HPDE6-E6E7 (cell line): ENCODE results near the gene DRD3.

Experiments used
- DNase-seq: peaks from one replicate; pipeline ENCODE4 v3.0.0; 2011; ENCODE audit warnings: missing footprints; ENCODE audit errors: extremely low spot score

Gene DRD3

GRCh38 chr3:114120211-114120610, 58.6 kb downstream of the DRD3 start:
- DNase-seq = no peak

GRCh38 chr3:114119776-114120175, 59.1 kb downstream of the DRD3 start:
- no peak for DNase-seq

GRCh38 chr3:114115143-114115542, 63.7 kb downstream of the DRD3 start:
- DNase-seq = no peak

GRCh38 chr3:114114719-114115118, 64.1 kb downstream of the DRD3 start:
- DNase-seq = no peak

- no peak for DNase-seq
Observed at GRCh38 chr3:114112696-114113095, 66.2 kb downstream of the DRD3 start.

- no peak for DNase-seq
Observed at GRCh38 chr3:114111060-114111770, 67.6 kb downstream of the DRD3 start.

- no peak for DNase-seq
Observed at GRCh38 chr3:114110439-114110838, 68.4 kb downstream of the DRD3 start.

- DNase-seq = no peak
Observed at GRCh38 chr3:114108137-114108536, 70.7 kb downstream of the DRD3 start.

GRCh38 chr3:114104414-114104813, 74.4 kb downstream of the DRD3 start:
- no peak for DNase-seq

- no peak for DNase-seq
Observed at GRCh38 chr3:114103858-114104257, 75.0 kb downstream of the DRD3 start.

GRCh38 chr3:114103181-114103580, 75.7 kb downstream of the DRD3 start:
- no peak for DNase-seq

GRCh38 chr3:114101101-114101500, 77.8 kb downstream of the DRD3 start:
- DNase-seq = no peak

GRCh38 chr3:114095796-114096195, 83.1 kb downstream of the DRD3 start:
- DNase-seq = no peak

- peak; percentile 68 for DNase-seq
Observed at GRCh38 chr3:114093596-114093995, 85.3 kb downstream of the DRD3 start.

- DNase-seq = no peak
Observed at GRCh38 chr3:114093016-114093380, 85.9 kb downstream of the DRD3 start.

- DNase-seq = no peak
Observed at GRCh38 chr3:114092151-114093015, 86.5 kb downstream of the DRD3 start.

- no peak for DNase-seq
Observed at GRCh38 chr3:114089675-114090074, 89.2 kb downstream of the DRD3 start.

- DNase-seq = no peak
Observed at GRCh38 chr3:114086356-114086755, 92.5 kb downstream of the DRD3 start.

GRCh38 chr3:114083112-114083511, 95.7 kb downstream of the DRD3 start:
- DNase-seq = no peak

- no peak for DNase-seq
Observed at GRCh38 chr3:114081037-114081436, 97.8 kb downstream of the DRD3 start.

GRCh38 chr3:114080201-114080600, 98.7 kb downstream of the DRD3 start:
- DNase-seq = no peak

GRCh38 chr3:114079761-114080160, 99.1 kb downstream of the DRD3 start:
- DNase-seq = no peak

GRCh38 chr3:114078126-114078525, 100.7 kb downstream of the DRD3 start:
- no peak for DNase-seq
